RWPE2 (cell line): ENCODE results near the gene SLC16A5.

Experiments used
- ATAC-seq: fragments of 200-7000 bp; cut with Tn5 transposase; 3 replicates; pipeline ENCODE4 v1.9.1; 2021; ENCODE audit warnings: low read depth
- DNase-seq: peaks from one replicate; pipeline ENCODE4 v3.0.0-alpha.2; 2020; ENCODE audit warnings: low spot score
- H3K27ac ChIP-seq: fragments of 450-650 bp; 2 replicates; pipeline ENCODE4 v1.5.1; 2017; ENCODE audit warnings: mild to moderate bottlenecking; ENCODE audit not compliant: poor library complexity, severe bottlenecking
- H3K27me3 ChIP-seq: fragments of 250-450 bp; sonication (Bioruptor Pico); 2 replicates; pipeline ENCODE4 v1.5.1; 2021; ENCODE audit warnings: mild to moderate bottlenecking, moderate library complexity; ENCODE audit not compliant: insufficient read depth, poor library complexity, severe bottlenecking
- H3K36me3 ChIP-seq: fragments of 250-450 bp; sonication (Bioruptor Pico); 2 replicates; pipeline ENCODE4 v1.5.1; 2020; ENCODE audit warnings: low read depth, mild to moderate bottlenecking, moderate library complexity
- H3K4me1 ChIP-seq: fragments of 250-450 bp; sonication (Bioruptor Pico); 2 replicates; pipeline ENCODE4 v1.5.1; 2021; ENCODE audit warnings: mild to moderate bottlenecking, moderate library complexity; ENCODE audit not compliant: insufficient read depth, poor library complexity, severe bottlenecking
- H3K4me3 ChIP-seq: fragments of 250-450 bp; sonication (Bioruptor Pico); 2 replicates; pipeline ENCODE4 v1.5.1; 2021; ENCODE audit warnings: mild to moderate bottlenecking, moderate library complexity; ENCODE audit not compliant: severe bottlenecking
- H3K9me3 ChIP-seq: fragments of 250-450 bp; sonication (Bioruptor Pico); 2 replicates; pipeline ENCODE4 v1.5.1; 2021; ENCODE audit warnings: mild to moderate bottlenecking, moderate library complexity; ENCODE audit not compliant: severe bottlenecking
- CTCF ChIP-seq: fragments of 450-650 bp; IDR thresholded peaks from one replicate; pipeline ENCODE4 v1.5.1; 2017; ENCODE audit warnings: mild to moderate bottlenecking, moderate library complexity; ENCODE audit not compliant: poor library complexity, severe bottlenecking

Gene SLC16A5

GRCh38 chr17:75049706-75050105, 38.0 kb upstream of the SLC16A5 start:
- Histone ChIP-seq H3K27ac (no peak overlapping the region), H3K36me3 (peaks cover 55% of the 10 kb centered on the region), H3K4me3 (no peak overlapping the region), H3K9me3 (no peaks in the 10 kb centered on the region), H3K4me1 (peaks cover 13% of the 10 kb centered on the region), H3K27me3 (no peaks in the 10 kb centered on the region)
- ATAC-seq (no peak), DNase-seq (no peak)
- no peak for TF ChIP-seq CTCF

- no peak overlapping the region for H3K4me3 ChIP-seq
These were observed 35.8 kb upstream of the SLC16A5 start for GRCh38 chr17:75051941-75052340.

GRCh38 chr17:75059369-75060345, 28.1 kb upstream of the SLC16A5 start:
- H3K27ac ChIP-seq, result no peak overlapping the region
- no peak overlapping the region for H3K4me3 ChIP-seq
- TF ChIP-seq CTCF, result peak; percentile 44
- peaks cover 74% of the 10 kb centered on the region for H3K36me3 ChIP-seq
- H3K27me3 ChIP-seq, result no peaks in the 10 kb centered on the region
- DNase-seq (no peak), ATAC-seq (peak; percentile 46; the same call in 1 of the 3 replicates)
- H3K4me1 ChIP-seq, result no peaks in the 10 kb centered on the region
- H3K9me3 ChIP-seq, result no peaks in the 10 kb centered on the region

More at GRCh38 chr17:75051941-75052340, 35.8 kb upstream of the SLC16A5 start:
- DNase-seq (no peak), ATAC-seq (no peak)
- Histone ChIP-seq H3K27me3 (no peaks in the 10 kb centered on the region), H3K36me3 (peaks cover 66% of the 10 kb centered on the region), H3K27ac (no peak overlapping the region), H3K4me1 (peaks cover 8% of the 10 kb centered on the region), H3K9me3 (no peaks in the 10 kb centered on the region)
- TF ChIP-seq CTCF, result no peak

GRCh38 chr17:75060434-75061054, 27.2 kb upstream of the SLC16A5 start:
- Histone ChIP-seq H3K4me3 (no peak overlapping the region), H3K9me3 (no peaks in the 10 kb centered on the region), H3K27ac (no peak overlapping the region), H3K4me1 (no peaks in the 10 kb centered on the region), H3K27me3 (no peaks in the 10 kb centered on the region), H3K36me3 (peaks cover 65% of the 10 kb centered on the region)
- TF ChIP-seq CTCF, result no peak
- DNase-seq, result no peak
- no peak for ATAC-seq
